Activated T-cell treated with anti-CD3 and anti-CD28 coated beads for 48 hours (primary cell): Measurements from ENCODE around the gene COMMD10.

Experiments
- DNase-seq: peaks from one replicate; pipeline ENCODE4 v3.0.0-alpha.2; 2020; ENCODE audit warnings: low read depth

COMMD10 gene

GRCh38 chr5:116216246-116216645, 131.4 kb downstream of the COMMD10 start:
- DNase-seq: no peak

DNA sequence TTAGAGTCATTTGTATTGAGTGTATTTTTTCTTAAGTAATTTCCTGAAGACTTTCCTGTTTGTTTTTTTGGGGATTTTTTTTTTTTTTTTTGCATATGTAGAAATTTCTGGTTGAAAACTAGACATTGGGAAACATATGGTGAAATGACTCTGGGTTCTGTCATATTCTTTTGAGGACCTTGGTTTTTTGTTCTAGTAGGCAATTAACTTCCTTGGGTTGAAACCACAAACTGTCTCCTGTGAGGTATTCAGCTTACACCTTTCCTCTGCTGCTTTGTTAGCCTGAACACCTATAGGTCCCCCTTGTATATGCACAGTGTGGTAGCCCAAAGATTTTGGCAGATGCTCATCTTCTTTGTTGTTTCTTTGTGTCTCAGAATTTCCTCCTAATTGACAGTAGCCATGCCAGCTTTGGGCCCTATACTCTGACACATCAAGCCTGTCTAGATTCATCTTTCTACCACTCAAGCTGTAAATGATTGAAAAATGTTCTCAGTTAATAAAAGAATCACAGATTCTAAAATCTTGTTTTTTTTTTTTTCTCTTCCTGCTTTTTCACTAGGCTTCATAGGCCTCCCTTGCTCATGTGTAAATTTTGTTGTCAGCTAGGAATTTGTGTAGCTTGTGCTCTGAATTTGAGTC, 140.6 kb downstream of the COMMD10 start:
- DNase-seq: no peak

- DNase-seq: no peak
Observed at GRCh38 chr5:116229131-116229689, 144.4 kb downstream of the COMMD10 start.

- DNase-seq: no peak
Observed at GRCh38 chr5:116231288-116231687, 146.5 kb downstream of the COMMD10 start.

DNA sequence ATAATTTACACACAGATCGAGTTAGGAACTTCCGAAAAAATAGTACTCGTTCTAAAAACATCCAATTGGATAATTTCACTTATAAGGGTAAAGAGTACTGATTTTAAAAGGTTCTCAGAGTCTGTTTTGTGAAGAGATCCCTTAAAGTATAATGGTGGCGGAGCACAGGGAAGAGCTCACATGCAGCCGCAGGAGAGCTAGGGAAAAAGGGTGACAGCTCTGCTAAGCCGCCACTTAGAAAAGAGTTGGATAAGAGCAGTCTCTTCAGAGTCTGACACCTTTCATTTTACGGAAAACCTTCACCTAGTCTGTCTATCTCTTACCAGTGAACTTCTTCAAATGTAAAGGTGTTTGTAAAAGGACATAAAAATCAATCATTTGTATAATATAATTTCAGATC, 149.9 kb downstream of the COMMD10 start:
- DNase-seq: no peak

- DNase-seq: no peak
Observed at GRCh38 chr5:116237917-116238500, 153.2 kb downstream of the COMMD10 start.

DNA sequence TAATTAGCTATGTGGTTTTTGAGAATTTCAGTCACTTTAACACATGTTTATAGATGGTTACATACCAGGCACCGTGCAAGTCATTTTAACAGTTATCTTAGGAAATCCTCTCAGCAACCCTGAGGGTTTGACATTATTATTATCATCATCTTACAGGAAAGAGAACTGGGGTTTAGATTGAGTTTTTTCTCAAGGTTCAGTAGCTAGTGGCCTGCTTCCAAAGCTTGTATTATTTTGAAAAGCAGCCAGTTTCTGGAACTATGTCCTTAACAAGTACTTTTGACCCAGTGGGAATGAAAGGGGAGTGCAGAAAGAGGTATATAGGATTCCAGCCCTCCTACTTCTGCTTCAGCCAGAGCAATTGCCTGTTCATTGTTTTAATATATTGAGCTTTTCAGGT, 157.5 kb downstream of the COMMD10 start:
- DNase-seq: no peak

GRCh38 chr5:116248432-116248831, 163.6 kb downstream of the COMMD10 start:
- DNase-seq: no peak

DNA sequence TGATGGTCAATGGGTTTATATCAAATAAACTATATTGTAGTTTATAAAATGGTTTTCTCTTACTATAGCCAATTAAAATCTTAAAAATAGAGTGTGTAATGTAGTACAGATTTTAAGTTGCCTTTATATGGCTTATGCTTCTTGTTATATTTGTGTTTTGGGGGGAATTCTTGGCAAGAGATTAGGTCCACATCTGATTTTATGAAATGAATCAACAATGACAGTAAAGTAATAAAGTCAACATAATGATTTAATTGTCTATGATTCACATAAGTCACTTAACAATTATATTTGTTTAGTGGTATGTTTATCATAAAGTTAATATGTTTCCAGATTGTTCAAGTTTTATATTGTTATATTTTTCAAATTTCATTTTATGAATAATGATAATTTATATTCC, 164.8 kb downstream of the COMMD10 start:
- DNase-seq: no peak

GRCh38 chr5:116256717-116257116, 171.9 kb downstream of the COMMD10 start:
- no peak for DNase-seq

- DNase-seq: no peak
Observed at GRCh38 chr5:116265471-116265870, 180.6 kb downstream of the COMMD10 start.

DNA sequence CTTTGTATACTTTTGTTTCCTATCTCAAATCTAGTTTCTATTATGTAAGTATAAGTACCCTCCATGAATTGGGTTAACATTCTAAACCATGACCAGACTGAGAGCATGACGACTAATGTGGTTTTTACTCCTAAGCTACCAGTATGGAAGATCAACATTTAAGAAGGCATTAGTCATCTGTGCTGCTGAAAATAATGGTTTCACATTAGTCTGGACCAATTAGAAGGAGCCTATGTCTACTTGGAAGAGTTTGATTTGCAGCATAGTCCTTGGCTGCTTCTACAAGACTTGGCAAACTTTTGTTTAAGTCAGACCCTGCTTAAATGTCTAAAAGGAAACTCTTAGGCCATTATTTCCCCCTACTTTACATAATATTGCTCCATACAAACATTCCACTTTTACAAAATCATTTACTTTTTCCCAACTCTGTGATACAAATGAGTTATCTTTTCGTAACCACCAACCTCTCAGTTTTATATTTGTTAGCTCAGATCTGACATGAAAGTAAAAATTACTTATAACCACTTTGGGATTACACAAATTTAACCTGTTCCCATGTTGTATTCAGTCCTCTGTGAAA, 186.7 kb downstream of the COMMD10 start:
- DNase-seq: no peak

DNA sequence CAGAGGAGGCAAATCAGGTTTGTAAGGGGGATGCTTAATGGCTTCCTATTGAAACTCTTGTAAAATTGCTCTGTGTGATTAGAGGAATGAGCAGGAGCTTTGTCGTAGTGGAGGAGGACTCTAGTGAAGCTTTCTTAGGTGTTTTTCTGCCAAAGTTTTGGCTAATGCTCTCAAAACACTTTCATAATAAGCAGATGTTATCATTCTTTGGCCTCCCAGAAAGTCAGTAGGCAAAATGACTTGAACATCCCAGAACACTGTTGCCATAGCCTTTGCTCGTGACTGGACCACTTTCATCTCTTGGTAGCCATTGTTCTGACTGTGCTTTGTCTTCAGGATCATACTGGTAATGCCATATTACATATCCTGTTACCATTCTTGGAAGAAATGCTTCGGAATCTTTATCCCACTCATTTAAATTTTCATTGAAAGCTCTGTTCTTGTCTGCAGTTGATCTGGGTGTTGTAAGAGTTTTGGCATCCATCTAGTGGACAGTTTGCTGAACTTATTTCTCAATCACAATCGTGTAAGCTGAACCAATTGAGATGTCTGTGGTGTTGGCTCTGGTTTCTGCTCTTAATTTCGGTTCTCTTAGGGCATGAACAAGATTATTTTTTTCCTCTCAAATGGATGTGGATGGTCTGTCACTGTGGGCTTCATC, 187.6 kb downstream of the COMMD10 start:
- DNase-seq: no peak

DNA sequence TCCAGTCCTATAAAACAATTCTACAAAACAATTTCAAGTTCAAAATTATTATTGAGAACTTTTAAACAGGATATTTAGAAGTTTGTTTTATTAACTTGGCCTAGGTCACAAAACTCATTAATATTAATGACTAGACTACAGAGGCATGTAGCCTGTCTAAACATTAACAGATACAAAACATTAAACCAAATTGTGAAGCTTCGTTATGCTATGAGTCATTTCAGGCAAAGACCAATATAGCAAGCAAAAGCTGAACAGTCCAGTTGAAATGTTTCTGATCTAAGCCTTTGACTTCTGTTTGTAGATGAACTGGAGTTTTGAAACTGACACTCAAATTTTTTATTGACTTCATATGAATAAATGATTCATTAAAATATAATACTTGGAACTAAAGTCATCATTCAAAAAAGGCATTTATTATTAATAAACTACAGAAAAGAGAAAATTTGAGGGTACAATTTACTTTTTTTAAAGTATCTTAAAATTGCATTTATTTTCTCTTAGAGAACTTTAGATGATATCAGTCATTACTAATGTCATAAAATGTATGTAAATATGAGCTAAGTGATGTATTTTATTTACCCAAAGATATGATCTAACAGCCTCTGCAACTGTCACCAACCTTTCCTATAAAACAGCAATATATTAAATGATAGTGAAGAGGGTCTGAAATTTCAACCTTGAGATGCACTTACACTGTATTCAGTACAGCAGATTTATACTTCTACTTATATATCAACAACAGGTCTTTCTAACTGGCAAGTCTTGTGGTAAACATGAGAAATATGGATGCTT, 188.8 kb downstream of the COMMD10 start:
- no peak for DNase-seq

DNA sequence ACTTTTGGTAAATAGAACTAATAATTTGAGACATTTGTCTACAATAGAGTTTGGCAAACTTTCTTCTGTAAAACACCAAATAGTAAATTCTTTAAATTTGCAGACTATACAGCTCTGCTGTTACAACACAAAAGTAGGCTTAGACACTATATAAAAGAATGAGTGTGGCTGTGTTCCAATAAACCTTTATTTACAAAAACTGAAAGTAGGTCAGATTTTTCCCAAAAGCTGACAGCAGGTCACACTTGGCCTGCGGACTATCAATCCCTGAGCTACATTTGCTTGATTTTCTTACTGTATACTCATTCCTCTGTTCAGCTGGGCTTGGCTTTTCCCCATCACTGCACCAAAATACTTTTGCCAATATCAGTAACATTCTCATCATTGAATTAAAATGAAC, 189.4 kb downstream of the COMMD10 start:
- DNase-seq: no peak

DNA sequence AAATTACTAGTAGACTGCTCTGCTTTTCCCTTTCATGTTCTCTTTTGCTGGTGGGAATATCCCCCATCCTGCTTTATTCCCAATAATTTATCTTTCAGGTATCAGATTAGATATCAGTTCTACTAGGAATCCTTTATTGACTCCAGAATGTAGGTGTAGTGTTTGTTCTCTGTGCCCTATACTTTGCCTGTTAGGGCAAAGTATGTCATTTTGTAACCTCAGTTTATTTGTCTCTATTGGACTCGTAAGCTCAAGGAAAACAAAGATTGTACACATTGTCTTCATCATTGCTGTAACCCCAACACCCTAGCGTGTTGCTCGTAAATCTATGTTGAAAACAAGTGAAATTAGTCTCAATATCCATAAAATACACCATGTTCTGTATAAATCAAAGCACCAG, 190.5 kb downstream of the COMMD10 start:
- no peak for DNase-seq

DNA sequence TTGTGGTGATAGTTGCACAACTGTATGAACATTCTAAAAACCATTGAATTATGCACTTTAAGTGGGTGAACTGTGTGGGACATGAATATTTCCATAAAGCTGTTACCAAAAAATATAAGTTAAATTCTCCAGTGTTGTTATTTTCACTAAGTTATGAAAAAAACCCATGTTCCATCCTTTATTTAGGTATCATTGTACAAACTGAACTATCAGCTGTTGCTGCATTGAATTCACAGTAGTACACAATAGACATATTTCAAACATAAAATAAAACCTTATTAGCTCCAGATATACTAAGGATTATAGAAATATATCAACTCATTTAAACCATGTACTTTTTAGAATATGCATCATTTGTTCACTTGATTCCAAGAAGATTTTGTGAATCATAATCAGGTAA, 192.1 kb downstream of the COMMD10 start:
- DNase-seq: no peak

DNA sequence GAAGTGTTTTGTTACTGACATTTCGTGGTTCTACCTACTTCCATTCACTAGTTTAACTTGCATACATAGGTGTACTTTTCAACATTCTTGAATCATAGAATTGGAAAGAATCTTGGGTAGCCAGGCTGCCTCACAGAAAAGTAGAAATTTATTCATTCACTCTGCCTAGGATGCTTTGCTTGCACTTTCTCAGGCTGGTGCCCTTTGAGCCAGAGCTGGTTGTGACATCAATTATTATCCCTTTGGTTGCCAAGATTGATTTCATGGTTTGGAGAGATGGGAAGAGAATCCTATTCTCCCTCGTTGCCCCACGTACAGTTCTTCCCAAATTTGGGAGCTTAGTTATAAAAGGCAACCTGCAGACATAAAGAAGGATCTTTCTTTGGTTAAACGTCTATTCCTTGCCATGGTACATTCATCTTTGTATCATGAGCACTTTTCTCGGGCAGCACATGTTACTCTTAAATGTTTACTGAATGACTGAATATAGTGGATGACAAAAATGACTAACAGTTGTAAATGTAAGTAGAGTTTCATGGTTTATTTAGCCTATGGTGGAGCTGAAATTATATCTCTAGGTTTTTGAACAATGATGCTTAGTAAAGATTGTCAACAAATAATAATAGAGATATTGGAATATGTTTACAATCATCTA, 195.5 kb downstream of the COMMD10 start:
- DNase-seq: no peak

- no peak for DNase-seq
Observed at GRCh38 chr5:116281309-116281708, 196.5 kb downstream of the COMMD10 start.

- DNase-seq: no peak
Observed at GRCh38 chr5:116288524-116288923, 203.7 kb downstream of the COMMD10 start.

DNA sequence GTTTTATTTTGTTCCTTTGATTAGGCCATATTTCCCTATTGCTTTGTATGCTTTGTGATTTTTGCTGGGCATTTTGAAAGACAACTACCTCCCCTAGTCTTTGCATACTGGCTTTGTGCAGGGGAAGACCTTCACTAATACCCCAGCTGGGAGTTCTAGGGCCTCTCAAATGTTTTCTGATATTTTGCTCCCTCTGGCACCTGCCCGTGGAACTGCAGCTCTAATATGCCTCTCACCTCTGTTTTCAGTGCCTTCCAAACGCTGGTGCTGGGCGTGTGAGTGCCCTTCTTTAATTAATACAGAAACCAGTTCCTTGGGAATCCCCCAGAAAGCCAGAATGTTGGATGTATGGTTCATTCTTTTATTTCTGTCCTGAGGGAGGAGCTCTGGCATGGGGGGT, 204.5 kb downstream of the COMMD10 start:
- DNase-seq: no peak

GRCh38 chr5:116291271-116291670, 206.4 kb downstream of the COMMD10 start:
- no peak for DNase-seq
